Heart left ventricle (tissue), 16 donors: ENCODE measurements around the gene KCTD19. TPM values are rescaled to one million over a fixed set of nuclear protein-coding genes. Genes with fewer than 3 reads are reported as not detected.
"Not testable (repeated sequence)": the region's sequence is repeated elsewhere in the genome, so short reads cannot be mapped to it uniquely, and the experiment has no call there.

Experiments used
- ATAC-seq, 4 donors: fragments of 200-7000 bp; cut with Tn5 transposase; one replicate each; pipeline ENCODE4 v1.9.1; 2020 to 2022; ENCODE audit warnings: moderate library complexity in 4 of 4, mild to moderate bottlenecking in 3 of 4, moderate number of reproducible peaks in 1 of 4
- DNase-seq, 5 donors: peaks; one replicate each; pipeline ENCODE4 v3.0.0-alpha.2; 2020
- H3K27ac ChIP-seq, 12 donors: fragments of 200-600 bp; sonication (generic) in 4 of 12; one replicate each; pipeline versions ENCODE4 v1.5.0 to v1.8.0; 2016 to 2022; ENCODE audit warnings: mild to moderate bottlenecking in 2 of 12
- H3K27me3 ChIP-seq, 9 donors: fragments of 200-600 bp; sonication (generic) in 2 of 9; one replicate each; pipeline versions ENCODE4 v1.5.1 to v1.8.0; 2016 to 2022; ENCODE audit warnings: mild to moderate bottlenecking in 3 of 9
- H3K36me3 ChIP-seq, 9 donors: fragments of 200-600 bp; sonication (generic) in 2 of 9; one replicate each; pipeline versions ENCODE4 v1.5.0 to v1.8.0; 2018 to 2022; ENCODE audit warnings: mild to moderate bottlenecking in 2 of 9
- H3K4me1 ChIP-seq, 12 donors: fragments of 200-600 bp; sonication (generic) in 4 of 12; one replicate each; pipeline versions ENCODE4 v1.5.0 to v1.8.0; 2016 to 2022; ENCODE audit warnings: mild to moderate bottlenecking in 3 of 12
- H3K4me3 ChIP-seq, 12 donors: fragments of 200-600 bp; sonication (generic) in 4 of 12; one replicate each; pipeline versions ENCODE4 v1.5.0 to v1.8.0; 2017 to 2022; ENCODE audit warnings: mild to moderate bottlenecking in 9 of 12, moderate library complexity in 4 of 12
- H3K9me3 ChIP-seq, 12 donors: fragments of 200-600 bp; sonication (generic) in 4 of 12; one replicate each; pipeline versions ENCODE4 v1.5.0 to v1.8.0; 2016 to 2022; ENCODE audit warnings: mild to moderate bottlenecking in 1 of 12
- POLR2A ChIP-seq, 2 donors: fragments of 450-650 bp; IDR thresholded peaks; one replicate each; pipeline ENCODE4 v1.6.1; 2017; ENCODE audit warnings: antibody characterized with exemption in 2 of 2, mild to moderate bottlenecking in 2 of 2, moderate library complexity in 2 of 2
- WGBS, 4 donors: extraction: QIAGEN DNeasy Blood & Tissue Kit in 2 of 4; methylation state at CpG; one replicate each; pipeline versions ENCODE4 v1.1.5 to v1.1.7; 2013 to 2018; 5-methylcytosine and 5-hydroxymethylcytosine counted together
- intact Hi-C, 10 donors: fragments of 100-400 bp; cut with DNase I; formaldehyde crosslinking; loops; one replicate each; pipeline versions ENCODE4 v1.11.1 to v1.14.2; 2022
- polyA plus RNA-seq, 2 donors: library from polyadenylated mRNA; stranded (reverse); fragments of 200-250 nt; gene quantifications; one replicate each; pipeline ENCODE4 v1.2.3, GENCODE V29; 2013
- total RNA-seq, 9 donors: library from RNA; depleted of rRNA in 2 of 9; stranded (reverse); fragments of >200 nt in 2 of 9; fragmentation: NEBNext Ultra II Directional in 3 of 9; extraction: Animal tissue kit (Norgen Biotek cat#: 25700) in 3 of 9; gene quantifications; one replicate each; pipeline versions ENCODE4 v1.1.0 to v1.2.4, GENCODE V29; 2016 to 2023
- TF ChIP-seq, protein P1 (sequence below), 12 donors: fragments of 200-600 bp; sonication (generic) in 4 of 12; IDR thresholded peaks; one replicate each; pipeline versions ENCODE4 v1.5.0 to v1.8.0; 2018 to 2022; ENCODE audit warnings: antibody characterized with exemption in 12 of 12, mild to moderate bottlenecking in 5 of 12
- donor health status: ischemic (EF 13 %, LVEDD 7.1; RV severe dilation, severe dysfunction).
- donor health status: healthy with polysubstance abuse.
- donor health status: DM: no; HTN: yes; CAD: no.
- donor health status: DM: no; HTN: no; CAD: no.
- donor health status: ischemic (EF 25% LVEDD 6.9; RV normal size, moderate dysfunction).
- donor health status: ischemic (EF 25% LVEDD 5.7; RV mildly dilated, moderate dysfunction).
- donor health status: healthy.
- donor health status: DM: yes; HTN: yes; CAD: no.
- donor health status: ischemic (EF 35%, LVEDD 5.7; RV mildly dilated, moderate dysfunction).
- donor health status: nonischemic (EF 11% LVEDD 7.7; RV severe dilation, severe dysfunction).
- donor health status: DM: yes; HTN: yes; CAD: no.
- donor health status: PGD.
- donor health status: ischemic (EF 29% LVEDD 5.4; RV normal size, mild dysfunction).
- donor health status: nonischemic (EF 23%, LVEDD 6.1; RV moderate dilation, normal function).

The KCTD19 gene
- total and polyA plus RNA-seq, 11 donors = 0.19 to 0.29 TPM; not detected in 9

GRCh38 chr16:67364600-67365235, 38.2 kb upstream of the KCTD19 start:
- DNase-seq (no peak), ATAC-seq (no peak)
- no peak overlapping the region for H3K4me3 ChIP-seq
- no peaks in the 10 kb centered on the region for H3K9me3 ChIP-seq
- TF ChIP-seq POLR2A (IDR thresholded peaks at IDR 0.05) = no peak
- TF ChIP-seq, protein P1, sequence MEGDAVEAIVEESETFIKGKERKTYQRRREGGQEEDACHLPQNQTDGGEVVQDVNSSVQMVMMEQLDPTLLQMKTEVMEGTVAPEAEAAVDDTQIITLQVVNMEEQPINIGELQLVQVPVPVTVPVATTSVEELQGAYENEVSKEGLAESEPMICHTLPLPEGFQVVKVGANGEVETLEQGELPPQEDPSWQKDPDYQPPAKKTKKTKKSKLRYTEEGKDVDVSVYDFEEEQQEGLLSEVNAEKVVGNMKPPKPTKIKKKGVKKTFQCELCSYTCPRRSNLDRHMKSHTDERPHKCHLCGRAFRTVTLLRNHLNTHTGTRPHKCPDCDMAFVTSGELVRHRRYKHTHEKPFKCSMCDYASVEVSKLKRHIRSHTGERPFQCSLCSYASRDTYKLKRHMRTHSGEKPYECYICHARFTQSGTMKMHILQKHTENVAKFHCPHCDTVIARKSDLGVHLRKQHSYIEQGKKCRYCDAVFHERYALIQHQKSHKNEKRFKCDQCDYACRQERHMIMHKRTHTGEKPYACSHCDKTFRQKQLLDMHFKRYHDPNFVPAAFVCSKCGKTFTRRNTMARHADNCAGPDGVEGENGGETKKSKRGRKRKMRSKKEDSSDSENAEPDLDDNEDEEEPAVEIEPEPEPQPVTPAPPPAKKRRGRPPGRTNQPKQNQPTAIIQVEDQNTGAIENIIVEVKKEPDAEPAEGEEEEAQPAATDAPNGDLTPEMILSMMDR (IDR thresholded peaks at IDR 0.05) = no peak
- H3K27ac ChIP-seq = peak overlapping the region in 4 of 12 donors; percentile 15 to 47 (median 28)
- intact Hi-C loops = no loop called here
- no peaks in the 10 kb centered on the region for H3K36me3 ChIP-seq
- peaks cover 0 to 3% (median 0%) of the 10 kb centered on the region in 9 donors for H3K27me3 ChIP-seq
- peaks cover 0 to 27% (median 0%) of the 10 kb centered on the region in 12 donors for H3K4me1 ChIP-seq

GRCh38 chr16:67361038-67361437, 34.5 kb upstream of the KCTD19 start:
- peaks cover 0 to 2% (median 0%) of the 10 kb centered on the region in 9 donors for H3K27me3 ChIP-seq
- 81 to 89% (median 86%) methylated on average over 3 of the region's 3 CpGs for WGBS, 4 donors
- ATAC-seq (no peak), DNase-seq (no peak)
- H3K27ac ChIP-seq = no peak overlapping the region
- no peak overlapping the region for H3K4me3 ChIP-seq
- H3K36me3 ChIP-seq = no peaks in the 10 kb centered on the region
- H3K9me3 ChIP-seq = no peaks in the 10 kb centered on the region
- H3K4me1 ChIP-seq = peaks cover 0 to 23% (median 0%) of the 10 kb centered on the region in 12 donors
- intact Hi-C loops = no loop called here
- TF ChIP-seq, protein P1 (IDR thresholded peaks at IDR 0.05) = no peak
- no peak for TF ChIP-seq POLR2A (IDR thresholded peaks at IDR 0.05)

DNA sequence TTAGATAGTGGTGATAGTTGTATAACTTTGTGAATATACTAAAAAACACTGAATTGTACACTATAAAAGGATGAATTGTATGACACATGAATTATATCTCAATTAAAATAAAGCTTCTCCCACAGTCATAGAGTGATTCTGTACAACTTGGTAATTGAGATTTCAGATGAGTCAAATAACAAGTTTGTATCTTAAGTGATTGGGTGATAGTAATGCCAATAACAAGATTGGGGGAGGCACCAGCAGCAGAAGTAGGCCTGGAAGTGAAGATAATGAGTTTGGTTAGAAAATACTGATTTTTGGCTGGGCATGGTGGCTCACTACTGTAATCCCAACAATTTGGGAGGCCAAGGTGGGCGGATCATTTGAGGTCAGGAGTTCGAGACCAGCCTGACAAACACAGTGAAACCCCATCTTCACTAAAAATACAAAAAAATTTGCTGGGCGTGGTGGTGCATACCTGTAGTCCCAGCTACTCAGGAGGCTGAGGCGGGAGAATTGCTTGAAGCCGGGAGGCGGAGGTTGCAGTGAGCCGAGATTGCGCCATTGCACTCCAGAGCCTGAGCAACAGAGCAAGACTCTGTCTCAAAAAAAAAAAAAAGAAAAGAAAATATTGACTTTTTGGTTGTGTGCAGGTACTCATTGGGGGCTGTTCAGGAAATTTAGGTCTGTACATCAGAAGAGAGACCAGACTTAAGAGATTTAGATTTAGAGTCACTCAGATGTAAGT, 33.2 kb upstream of the KCTD19 start:
- DNase-seq, intact Hi-C loops, H3K4me1 ChIP-seq, H3K27ac ChIP-seq, ATAC-seq, H3K27me3 ChIP-seq, H3K4me3 ChIP-seq, H3K9me3 ChIP-seq, H3K36me3 ChIP-seq: not testable (repeated sequence)
- WGBS, 4 donors = 93 to 96% (median 95%) methylated on average over 8 of the region's 8 CpGs

GRCh38 chr16:67357561-67357960, 31.0 kb upstream of the KCTD19 start:
- Histone ChIP-seq H3K27me3 (peaks cover 0 to 2% (median 0%) of the 10 kb centered on the region in 9 donors), H3K27ac (no peak overlapping the region), H3K36me3 (no peaks in the 10 kb centered on the region), H3K4me1 (no peaks in the 10 kb centered on the region), H3K4me3 (no peak overlapping the region), H3K9me3 (no peaks in the 10 kb centered on the region)
- 63 to 81% (median 73%) methylated on average over 4 of the region's 4 CpGs for WGBS, 4 donors
- DNase-seq (no peak), ATAC-seq (no peak)
- TF ChIP-seq, protein P1 (IDR thresholded peaks at IDR 0.05) = no peak
- intact Hi-C loops = no loop called here
